ENCODE data around the gene TBC1D10B. TPM values are rescaled to one million over a fixed set of nuclear protein-coding genes. Genes with fewer than 3 reads are reported as not detected.

TBC1D10B gene
- total RNA-seq, 4 donors from 2014 or later, result 21.9 to 33.9 (median 26.1) TPM

DNA sequence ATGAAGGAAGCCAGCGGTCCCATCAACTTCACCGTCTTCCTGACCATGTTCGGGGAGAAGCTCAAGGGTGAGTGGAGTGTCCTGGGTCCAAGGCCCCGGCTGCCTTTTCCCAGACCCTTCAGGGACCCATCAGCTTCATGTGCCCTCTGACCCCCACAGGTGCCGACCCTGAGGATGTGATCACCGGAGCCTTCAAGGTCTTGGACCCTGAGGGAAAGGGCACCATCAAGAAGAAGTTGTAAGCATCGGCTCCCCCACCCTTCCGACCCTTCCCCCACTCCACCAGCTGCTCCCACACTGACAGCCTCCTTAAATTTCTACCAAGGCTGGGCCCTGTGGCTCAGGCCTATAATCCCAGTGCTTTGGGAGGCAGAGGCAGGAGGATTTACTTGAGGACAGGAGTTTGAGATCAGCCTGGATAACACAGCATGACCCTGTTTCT is 6.2 kb upstream of the TBC1D10B start:
- intact Hi-C loops (cut with DNase I), result no loop called here
- DNase-seq, result no peak
- Histone ChIP-seq H3K4me3 (no peak overlapping the region), H3K27me3 (no peaks in the 10 kb centered on the region), H3K4me1 (peaks cover 16 to 44% (median 18%) of the 10 kb centered on the region in 3 donors), H3K9me3 (no peaks in the 10 kb centered on the region), H3K36me3 (no peaks in the 10 kb centered on the region), H3K27ac (peak overlapping the region; percentile 93 to 99 (median 99))
- WGBS, 2 donors, result 88 to 100% methylated on average over 4 to 8 of the region's 8 CpGs
- TF ChIP-seq, protein P1, sequence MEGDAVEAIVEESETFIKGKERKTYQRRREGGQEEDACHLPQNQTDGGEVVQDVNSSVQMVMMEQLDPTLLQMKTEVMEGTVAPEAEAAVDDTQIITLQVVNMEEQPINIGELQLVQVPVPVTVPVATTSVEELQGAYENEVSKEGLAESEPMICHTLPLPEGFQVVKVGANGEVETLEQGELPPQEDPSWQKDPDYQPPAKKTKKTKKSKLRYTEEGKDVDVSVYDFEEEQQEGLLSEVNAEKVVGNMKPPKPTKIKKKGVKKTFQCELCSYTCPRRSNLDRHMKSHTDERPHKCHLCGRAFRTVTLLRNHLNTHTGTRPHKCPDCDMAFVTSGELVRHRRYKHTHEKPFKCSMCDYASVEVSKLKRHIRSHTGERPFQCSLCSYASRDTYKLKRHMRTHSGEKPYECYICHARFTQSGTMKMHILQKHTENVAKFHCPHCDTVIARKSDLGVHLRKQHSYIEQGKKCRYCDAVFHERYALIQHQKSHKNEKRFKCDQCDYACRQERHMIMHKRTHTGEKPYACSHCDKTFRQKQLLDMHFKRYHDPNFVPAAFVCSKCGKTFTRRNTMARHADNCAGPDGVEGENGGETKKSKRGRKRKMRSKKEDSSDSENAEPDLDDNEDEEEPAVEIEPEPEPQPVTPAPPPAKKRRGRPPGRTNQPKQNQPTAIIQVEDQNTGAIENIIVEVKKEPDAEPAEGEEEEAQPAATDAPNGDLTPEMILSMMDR (IDR thresholded peaks at IDR 0.05), result no peak

DNA sequence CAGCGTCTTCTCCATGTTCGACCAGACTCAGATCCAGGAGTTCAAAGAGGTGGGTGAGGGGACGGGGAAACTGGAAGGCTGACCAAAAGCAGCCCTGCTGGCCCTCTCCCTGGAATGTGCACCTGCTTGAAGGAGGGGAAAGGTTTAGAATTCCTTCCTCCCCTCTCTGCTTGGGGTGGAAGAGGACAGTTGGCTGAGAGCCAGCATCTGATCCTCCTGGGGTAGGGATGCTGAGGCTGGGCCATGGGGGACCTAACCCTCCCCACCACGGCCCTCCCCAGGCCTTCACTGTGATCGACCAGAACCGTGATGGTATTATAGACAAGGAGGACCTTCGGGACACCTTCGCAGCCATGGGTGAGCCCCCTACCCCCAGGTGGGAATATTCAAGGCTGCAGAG is 5.6 kb upstream of the TBC1D10B start:
- no peaks in the 10 kb centered on the region for H3K36me3 ChIP-seq
- TF ChIP-seq, protein P1 (IDR thresholded peaks at IDR 0.05), result no peak
- TF ChIP-seq POLR2A (IDR thresholded peaks at IDR 0.05), result no peak
- H3K9me3 ChIP-seq, result no peaks in the 10 kb centered on the region
- intact Hi-C loops (cut with DNase I), result no loop called here
- peak overlapping the region in 1 of 4 donors; percentile 2 for H3K27ac ChIP-seq
- no peaks in the 10 kb centered on the region for H3K27me3 ChIP-seq
- peaks cover 16 to 43% (median 22%) of the 10 kb centered on the region in 3 donors for H3K4me1 ChIP-seq
- 87 to 95% methylated on average over 3 to 6 of the region's 8 CpGs for WGBS, 2 donors
- H3K4me3 ChIP-seq, result no peak overlapping the region
- no peak for DNase-seq

DNA sequence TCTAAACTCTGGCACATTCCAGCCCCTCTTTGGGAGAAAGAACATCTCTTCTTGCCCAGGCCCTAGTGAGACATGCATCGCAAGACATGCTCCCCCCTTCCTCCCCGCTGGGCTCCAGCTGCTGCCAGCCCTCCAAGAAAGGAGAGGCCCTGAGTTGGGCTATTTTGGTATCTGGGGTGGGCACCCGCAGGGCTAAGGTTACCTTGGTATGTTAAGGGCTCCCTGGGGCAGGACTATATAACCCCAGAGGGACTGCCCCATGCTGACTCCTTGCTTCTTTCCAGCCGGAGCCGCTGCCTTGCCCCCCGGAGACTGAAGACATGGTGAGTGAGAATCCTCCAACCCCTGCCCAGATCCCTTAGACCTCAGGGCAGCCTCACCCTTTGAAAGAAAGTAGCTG is 4.2 kb upstream of the TBC1D10B start, which contains the start of gene MYL11:
TSS of gene MYL11 (plus strand) at position 265 of the 400 bp plus-strand sequence. CDS start at position 321, 56 bp downstream.
- H3K4me1 ChIP-seq, result peaks cover 17 to 38% (median 21%) of the 10 kb centered on the region in 3 donors
- DNase-seq, result no peak
- WGBS, 2 donors, result 70 to 74% methylated on average over 3 to 4 of the region's 6 CpGs
- H3K36me3 ChIP-seq, result no peaks in the 10 kb centered on the region
- intact Hi-C loops (cut with DNase I), result no loop called here
- no peak within 1 kb of the TSS for H3K4me3 ChIP-seq
- H3K27me3 ChIP-seq, result no peaks in the 10 kb centered on the region
- no peak for TF ChIP-seq POLR2A (IDR thresholded peaks at IDR 0.05)
- TF ChIP-seq, protein P1 (IDR thresholded peaks at IDR 0.05), result no peak
- no peaks in the 10 kb centered on the region for H3K9me3 ChIP-seq
- H3K27ac ChIP-seq, result no peak within 1 kb of the TSS

DNA sequence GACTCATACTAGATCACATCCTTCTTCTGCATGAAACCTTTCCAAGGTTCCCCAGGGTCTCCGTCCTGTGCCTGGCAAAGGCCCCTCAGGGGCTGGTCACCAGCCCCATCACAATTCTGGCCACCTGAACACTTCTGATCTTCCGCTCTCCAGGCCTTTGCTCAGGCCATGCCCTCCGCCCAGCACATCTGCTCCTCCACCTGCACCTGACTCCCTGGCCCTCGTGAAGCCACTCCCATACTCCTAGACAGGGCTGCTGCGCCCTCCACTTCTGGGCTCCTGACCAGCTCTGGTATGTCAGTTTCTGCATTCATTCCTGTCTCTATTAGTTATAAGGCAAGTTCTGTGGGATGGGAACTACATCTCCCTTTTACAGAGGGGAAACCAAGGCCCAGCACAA is 2.4 kb upstream of the TBC1D10B start:
- WGBS, 2 donors, result 94% methylated on average over 5 of the region's 5 CpGs
- Histone ChIP-seq H3K36me3 (no peaks in the 10 kb centered on the region), H3K27me3 (no peaks in the 10 kb centered on the region), H3K4me1 (peaks cover 26 to 41% (median 27%) of the 10 kb centered on the region in 3 donors), H3K9me3 (no peaks in the 10 kb centered on the region), H3K4me3 (no peak overlapping the region), H3K27ac (no peak overlapping the region)
- intact Hi-C loops (cut with DNase I), result no loop called here
- DNase-seq, result no peak
- TF ChIP-seq, protein P1 (IDR thresholded peaks at IDR 0.05), result no peak
- no peak for TF ChIP-seq POLR2A (IDR thresholded peaks at IDR 0.05)

DNA sequence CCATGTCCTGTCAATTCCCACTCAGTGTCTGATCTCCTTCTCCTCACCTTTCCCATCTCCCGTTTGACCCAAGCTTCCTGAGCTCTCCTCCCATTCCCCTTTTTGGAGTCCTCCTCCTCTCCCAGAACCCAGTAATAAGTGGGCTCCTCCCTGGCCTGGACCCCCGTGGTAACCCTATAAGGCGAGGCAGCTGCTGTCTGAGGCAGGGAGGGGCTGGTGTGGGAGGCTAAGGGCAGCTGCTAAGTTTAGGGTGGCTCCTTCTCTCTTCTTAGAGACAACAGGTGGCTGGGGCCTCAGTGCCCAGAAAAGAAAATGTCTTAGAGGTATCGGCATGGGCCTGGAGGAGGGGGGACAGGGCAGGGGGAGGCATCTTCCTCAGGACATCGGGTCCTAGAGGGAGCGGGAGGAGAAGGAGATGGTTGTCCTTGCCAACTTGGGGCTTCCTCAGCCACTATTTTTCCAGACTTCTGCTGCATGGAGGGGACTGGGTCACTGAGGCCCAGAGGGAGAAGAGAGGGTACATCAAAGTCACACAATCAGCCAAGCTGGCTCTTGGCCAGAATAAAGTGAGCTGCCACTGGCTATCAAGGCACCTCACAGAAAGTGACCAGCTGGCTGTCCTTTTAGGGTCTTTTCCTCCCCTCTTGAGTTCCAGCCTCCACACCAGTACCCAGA is 1.9 kb upstream of the TBC1D10B start:
- no peak for DNase-seq
- Histone ChIP-seq H3K27ac (peak overlapping the region in 1 of 4 donors; percentile 90), H3K27me3 (no peaks in the 10 kb centered on the region), H3K36me3 (no peaks in the 10 kb centered on the region), H3K9me3 (no peaks in the 10 kb centered on the region), H3K4me3 (no peak overlapping the region), H3K4me1 (peaks cover 23 to 41% (median 28%) of the 10 kb centered on the region in 3 donors)
- WGBS, 2 donors, result 80 to 82% methylated on average over 4 to 6 of the region's 6 CpGs
- intact Hi-C loops (cut with DNase I), result no loop called here
- no peak for TF ChIP-seq POLR2A (IDR thresholded peaks at IDR 0.05)
- TF ChIP-seq, protein P1 (IDR thresholded peaks at IDR 0.05), result no peak

Data from esophagus squamous epithelium (tissue), 5 donors.